GM10266 (cell line): Measurements from ENCODE around the gene PDIA3.
A peak's percentile ranks its signal among the peaks of the same experiment; 100 is the strongest.
"Not testable (repeated sequence)": the region's sequence is repeated elsewhere in the genome, so short reads cannot be mapped to it uniquely, and the experiment has no call there.

Source experiments
- DNase-seq: peaks from one replicate; pipeline ENCODE4 v3.0.0; 2012; ENCODE audit errors: extremely low spot score
- CTCF ChIP-seq: IDR thresholded peaks from 2 replicates; pipeline ENCODE4 v1.5.1; 2012; ENCODE audit warnings: mild to moderate bottlenecking, low read depth; ENCODE audit not compliant: control insufficient read depth, insufficient read depth; ENCODE audit errors: missing control alignments

Gene PDIA3

GRCh38 chr15:43795997-43796396 is 49.8 kb downstream of the PDIA3 start:
- no peak for TF ChIP-seq CTCF
- no peak for DNase-seq

- no peak for DNase-seq
- TF ChIP-seq CTCF, result no peak
Measured at GRCh38 chr15:43796566-43796965, 50.3 kb downstream of the PDIA3 start.

- DNase-seq, result no peak
Measured at GRCh38 chr15:43799209-43799944, 53.1 kb downstream of the PDIA3 start.

GRCh38 chr15:43799945-43800285 is 53.7 kb downstream of the PDIA3 start, which contains the start of gene SERINC4:
TSS of gene SERINC4 (minus strand) at chr15:43800220. CDS start at chr15:43799986, 234 bp downstream.
- DNase-seq, result no peak
- no peak for TF ChIP-seq CTCF

More at GRCh38 chr15:43799209-43799944, 53.1 kb downstream of the PDIA3 start:
- peak; percentile 7 for TF ChIP-seq CTCF

- DNase-seq, result peak; percentile 79
- no peak for TF ChIP-seq CTCF
Measured at GRCh38 chr15:43800286-43801141, 54.3 kb downstream of the PDIA3 start, which contains the start of gene HYPK. TSS of gene HYPK (plus strand) at chr15:43800599. CDS start at chr15:43800623, 24 bp downstream.

- not testable (repeated sequence) for DNase-seq
Measured at GRCh38 chr15:43802676-43803075, 56.4 kb downstream of the PDIA3 start.

- DNase-seq, result no peak
- no peak for TF ChIP-seq CTCF
Measured at GRCh38 chr15:43808435-43808950, 62.3 kb downstream of the PDIA3 start.
